NCI-H2107 treated with DMSO at 0.1 percent for 48 hours (cell line): ENCODE data around the gene KCNA10.

Source experiments
- DNase-seq: peaks from one replicate; lab custom pipeline; 2025; ENCODE audit not compliant: unreplicated experiment; lab: John Stamatoyannopoulos, UW

The KCNA10 gene

GRCh38 chr1:110478886-110479285 is 40.1 kb downstream of the KCNA10 start:
- no peak for DNase-seq

- DNase-seq: no peak
Measured at GRCh38 chr1:110477967-110478640, 40.9 kb downstream of the KCNA10 start.

GRCh38 chr1:110477445-110477957 is 41.5 kb downstream of the KCNA10 start:
- no peak for DNase-seq

- DNase-seq: no peak
Measured at GRCh38 chr1:110477041-110477440, 41.9 kb downstream of the KCNA10 start.

- no peak for DNase-seq
Measured at GRCh38 chr1:110476028-110476765, 42.8 kb downstream of the KCNA10 start.

- no peak for DNase-seq
Measured at GRCh38 chr1:110475362-110476027, 43.5 kb downstream of the KCNA10 start.

GRCh38 chr1:110474444-110474843 is 44.5 kb downstream of the KCNA10 start:
- DNase-seq: no peak

- no peak for DNase-seq
Measured at GRCh38 chr1:110472546-110472945, 46.4 kb downstream of the KCNA10 start.

- DNase-seq: no peak
Measured at GRCh38 chr1:110471131-110471530, 47.8 kb downstream of the KCNA10 start.
